Activated CD4-positive, alpha-beta T cell treated with anti-CD3 and anti-CD28 coated beads, Interleukin-2, amount 50 U/mL, for 4 hours (primary cell): ENCODE results near the gene LAP3.
"Not testable (repeated sequence)": the region's sequence is repeated elsewhere in the genome, so short reads cannot be mapped to it uniquely, and the experiment has no call there.

ENCODE experiments used
- DNase-seq, 2 experiments: peaks; one replicate each; pipeline ENCODE4 v3.0.0-alpha.2; 2020

LAP3 gene

DNA sequence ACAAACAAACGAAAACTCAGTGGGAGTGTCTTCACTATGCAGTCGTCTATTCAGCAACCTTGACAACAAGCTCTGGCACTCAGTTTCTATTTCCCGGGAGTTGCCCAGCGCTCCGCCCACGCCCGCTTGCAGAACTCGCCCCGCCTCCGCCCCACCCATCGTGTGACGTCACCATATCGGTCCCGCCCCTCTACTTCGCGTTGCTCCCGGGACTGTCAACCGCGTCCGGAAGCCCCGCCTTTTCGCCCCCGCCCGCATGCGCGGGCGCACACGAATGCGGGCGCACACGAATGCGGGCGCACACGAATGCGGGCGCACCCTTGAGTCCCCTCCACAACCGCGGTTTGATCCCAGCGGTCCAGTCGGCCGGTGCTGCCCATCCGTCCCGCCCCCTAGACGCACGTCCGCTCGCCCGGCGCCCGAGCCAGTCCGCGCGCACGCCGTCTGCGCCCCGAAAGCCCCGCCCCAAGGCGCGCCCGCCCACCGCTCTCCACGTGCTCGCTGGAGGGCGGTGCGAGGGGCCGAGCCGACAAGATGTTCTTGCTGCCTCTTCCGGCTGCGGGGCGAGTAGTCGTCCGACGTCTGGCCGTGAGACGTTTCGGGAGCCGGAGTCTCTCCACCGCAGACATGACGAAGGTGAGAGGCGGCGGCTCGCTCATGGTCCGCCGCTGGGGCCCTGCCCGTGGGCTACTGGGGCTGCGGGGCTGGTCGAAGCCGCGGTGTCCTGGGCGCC lies at the start of gene LAP3:
Gene LAP3 (plus strand): TSS at position 267 of the 733 bp plus-strand sequence. CDS start 268 bp downstream, at position 535.
- DNase-seq: peak; percentile 98 to 99

- DNase-seq: no peak
Measured at GRCh38 chr4:17528551-17529165, 48.3 kb upstream of the LAP3 start.

DNA sequence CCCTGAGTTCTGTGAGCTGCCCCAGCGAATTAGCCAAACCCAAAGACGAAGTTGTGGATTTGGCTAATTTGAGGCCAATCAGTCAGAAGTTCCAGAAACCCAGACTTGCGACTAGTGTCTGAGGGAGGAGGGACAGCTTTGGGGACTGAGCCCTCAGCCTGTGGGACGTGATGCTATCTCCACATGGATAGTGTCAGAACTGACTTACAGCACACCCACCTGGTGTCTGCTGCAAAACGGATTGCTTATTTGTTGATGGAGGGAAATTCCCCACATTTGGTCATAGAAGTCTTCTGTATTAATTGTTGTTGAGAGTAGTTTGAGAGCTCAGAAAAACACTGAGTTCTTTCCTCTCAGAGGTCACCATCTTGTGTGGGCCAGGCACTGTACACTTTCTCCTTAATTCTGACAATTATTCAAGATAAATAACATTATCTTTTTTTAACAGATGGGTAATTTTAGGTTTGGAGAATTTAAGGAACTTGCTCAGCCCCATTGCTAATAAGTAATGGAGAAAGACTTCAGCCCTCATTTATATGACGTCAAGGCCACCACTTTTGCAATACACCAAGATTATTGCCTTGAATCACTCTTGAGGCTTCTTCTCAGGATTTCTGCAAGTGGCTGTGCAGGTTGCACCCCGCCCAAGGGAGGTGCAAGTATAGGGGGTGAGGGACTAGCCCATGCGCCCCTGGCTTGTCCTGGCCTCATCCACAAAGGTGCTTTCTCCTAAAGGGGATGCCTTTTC lies 45.3 kb upstream of the LAP3 start:
- no peak for DNase-seq

GRCh38 chr4:17534705-17535104 lies 42.3 kb upstream of the LAP3 start:
- DNase-seq: no peak

- no peak for DNase-seq
Measured at GRCh38 chr4:17535242-17535641, 41.8 kb upstream of the LAP3 start.

GRCh38 chr4:17535906-17536305 lies 41.1 kb upstream of the LAP3 start:
- DNase-seq: no peak

DNA sequence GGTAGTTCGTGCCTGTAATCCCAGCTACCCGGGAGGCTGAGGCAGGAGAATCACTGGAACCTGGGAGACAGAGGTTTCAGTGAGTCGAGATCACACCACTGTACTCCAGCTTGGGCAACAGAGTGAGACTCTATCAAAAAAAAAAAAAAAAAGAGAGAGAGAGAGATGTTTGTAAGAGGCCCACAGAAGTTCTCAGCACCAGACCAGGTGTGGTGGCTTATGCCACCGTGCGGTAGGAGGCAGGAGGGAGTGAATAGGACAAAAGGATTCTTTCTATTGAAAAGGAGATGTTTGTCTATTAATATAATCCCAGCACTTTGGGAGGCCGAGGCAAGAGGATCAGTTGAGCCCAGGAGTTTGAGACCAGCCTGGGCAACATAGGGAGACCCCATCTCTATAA lies 39.9 kb upstream of the LAP3 start:
- DNase-seq: not testable (repeated sequence)

- DNase-seq: no peak
Measured at GRCh38 chr4:17544205-17544604, 32.8 kb upstream of the LAP3 start.

DNA sequence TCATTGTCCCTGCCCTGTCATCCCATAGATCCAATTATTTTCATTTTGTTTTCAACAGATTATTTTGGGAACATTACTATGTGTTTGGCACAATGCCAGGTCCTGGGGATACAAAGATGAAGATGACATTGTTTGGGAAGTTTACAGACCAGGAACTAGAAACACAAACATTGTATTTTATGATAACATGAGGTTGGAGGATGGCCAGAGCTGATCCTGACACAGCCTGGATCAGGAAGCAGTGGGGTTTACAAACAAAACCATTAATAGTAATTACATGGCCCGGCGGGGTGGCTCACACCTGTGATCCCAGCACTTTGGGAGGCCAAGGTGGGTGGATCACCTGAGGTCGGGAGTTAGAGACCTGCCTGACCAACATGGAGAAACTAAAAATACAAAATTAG lies 32.2 kb upstream of the LAP3 start:
- no peak for DNase-seq

GRCh38 chr4:17545374-17546140 lies 31.4 kb upstream of the LAP3 start:
- no peak for DNase-seq

GRCh38 chr4:17546222-17546621 lies 30.8 kb upstream of the LAP3 start:
- DNase-seq: no peak

- DNase-seq: no peak
Measured at GRCh38 chr4:17546678-17547077, 30.3 kb upstream of the LAP3 start.

DNA sequence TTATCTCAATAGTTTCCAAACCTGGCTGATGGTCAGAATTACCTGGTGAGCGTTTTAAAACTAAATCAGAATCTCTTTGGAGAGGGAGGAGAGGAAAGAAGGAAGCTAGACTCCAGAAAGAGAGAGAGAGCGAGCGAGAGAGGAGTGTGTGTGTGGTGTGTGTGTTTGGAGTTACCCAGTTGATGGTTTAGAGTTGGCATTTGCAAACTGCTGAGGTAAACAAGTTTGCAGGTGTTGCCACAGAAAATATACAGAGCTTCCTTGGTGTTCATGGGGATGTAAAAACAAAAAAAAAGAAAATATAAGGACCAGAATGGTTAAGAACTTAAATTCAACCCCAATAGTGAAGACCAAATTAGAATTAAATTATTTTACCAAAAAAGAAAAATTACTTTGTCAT lies 26.4 kb upstream of the LAP3 start:
- no peak for DNase-seq

GRCh38 chr4:17552427-17552826 lies 24.6 kb upstream of the LAP3 start:
- no peak for DNase-seq

DNA sequence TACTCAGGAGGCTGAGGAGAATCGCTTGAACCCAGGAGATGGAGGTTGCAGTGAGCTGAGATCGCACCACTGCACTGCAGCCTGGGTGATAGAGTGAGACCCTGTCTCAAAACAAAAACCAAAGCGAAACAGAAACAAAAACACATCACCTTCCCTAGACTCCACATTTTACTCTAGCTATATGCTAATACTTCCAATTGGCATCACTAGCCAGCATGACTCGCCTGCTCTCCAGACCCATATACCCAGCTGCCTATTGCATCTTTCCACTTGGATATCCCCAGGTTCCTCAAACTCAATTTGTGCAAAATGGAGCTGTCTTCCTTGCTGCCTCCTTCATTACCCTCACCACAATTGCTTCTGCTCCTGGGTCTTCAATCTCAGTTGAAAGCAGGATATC lies 22.4 kb upstream of the LAP3 start:
- no peak for DNase-seq

GRCh38 chr4:17556498-17556897 lies 20.5 kb upstream of the LAP3 start:
- DNase-seq: no peak

GRCh38 chr4:17557880-17558279 lies 19.1 kb upstream of the LAP3 start:
- no peak for DNase-seq

GRCh38 chr4:17558941-17559708 lies 17.9 kb upstream of the LAP3 start:
- DNase-seq: no peak

DNA sequence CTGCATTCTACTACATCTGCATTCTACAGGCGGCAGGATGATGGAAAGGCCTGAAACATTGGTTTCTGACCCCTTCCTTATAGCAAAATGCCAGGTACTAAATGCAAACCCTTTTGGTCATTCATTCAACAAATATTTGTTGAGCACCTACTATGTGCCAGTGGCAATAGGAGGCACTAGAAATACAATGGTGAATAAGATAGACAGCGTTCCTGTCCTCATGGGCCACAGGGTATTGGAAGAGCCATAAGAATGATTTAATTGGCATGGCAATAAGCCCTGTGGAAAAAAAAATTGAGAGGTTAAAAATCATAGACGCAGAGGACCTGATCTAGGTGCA lies 17.3 kb upstream of the LAP3 start:
- DNase-seq: no peak

- DNase-seq: no peak
Measured at GRCh38 chr4:17560065-17560673, 16.8 kb upstream of the LAP3 start.

GRCh38 chr4:17561195-17561909 lies 15.6 kb upstream of the LAP3 start:
- no peak for DNase-seq
